Tibial nerve (tissue), 4 donors: ENCODE data around the gene RIPK4.

ENCODE experiments used
- EP300 ChIP-seq, 2 donors: sonication (generic); formaldehyde crosslinking; IDR thresholded peaks; one replicate each; pipeline ENCODE4 v1.6.1; 2017; ENCODE audit warnings: antibody characterized with exemption in 2 of 2, mild to moderate bottlenecking in 1 of 2
- POLR2A ChIP-seq, 2 donors: fragments of 450-650 bp; IDR thresholded peaks; one replicate each; pipeline ENCODE4 v1.6.1; 2017; ENCODE audit warnings: antibody characterized with exemption in 2 of 2, mild to moderate bottlenecking in 2 of 2, moderate library complexity in 2 of 2
- TF ChIP-seq, protein P1 (sequence below), 5 experiments: fragments of 200-600 bp in 3 of 5; fragments of 450-650 bp in 2 of 5; sonication (generic) in 3 of 5; IDR thresholded peaks; one replicate each; pipeline ENCODE4 v1.5.1; 2016 to 2019; ENCODE audit warnings: antibody characterized with exemption in 5 of 5, mild to moderate bottlenecking in 3 of 5, moderate library complexity in 2 of 5

DNA sequence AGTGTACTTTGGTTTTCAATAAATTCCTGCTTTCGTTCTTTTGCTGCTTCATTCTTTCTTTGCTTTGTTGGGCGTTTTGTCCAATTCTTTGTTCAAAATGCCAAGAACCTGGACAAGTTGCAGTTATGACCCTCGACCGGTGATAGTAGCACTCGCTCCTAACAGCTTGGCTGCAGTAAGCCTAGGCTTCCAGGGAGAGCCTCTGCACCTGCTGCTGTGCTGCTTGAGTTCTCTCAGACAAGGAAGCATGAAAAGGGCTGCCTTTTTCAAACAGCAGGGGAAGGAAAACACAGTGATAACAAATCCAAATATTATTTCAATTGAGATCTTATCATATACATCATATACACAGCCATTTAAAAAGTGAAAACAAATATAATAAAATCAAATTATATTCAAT is 12.8 kb upstream of the RIPK4 start:
- TF ChIP-seq, protein P1, sequence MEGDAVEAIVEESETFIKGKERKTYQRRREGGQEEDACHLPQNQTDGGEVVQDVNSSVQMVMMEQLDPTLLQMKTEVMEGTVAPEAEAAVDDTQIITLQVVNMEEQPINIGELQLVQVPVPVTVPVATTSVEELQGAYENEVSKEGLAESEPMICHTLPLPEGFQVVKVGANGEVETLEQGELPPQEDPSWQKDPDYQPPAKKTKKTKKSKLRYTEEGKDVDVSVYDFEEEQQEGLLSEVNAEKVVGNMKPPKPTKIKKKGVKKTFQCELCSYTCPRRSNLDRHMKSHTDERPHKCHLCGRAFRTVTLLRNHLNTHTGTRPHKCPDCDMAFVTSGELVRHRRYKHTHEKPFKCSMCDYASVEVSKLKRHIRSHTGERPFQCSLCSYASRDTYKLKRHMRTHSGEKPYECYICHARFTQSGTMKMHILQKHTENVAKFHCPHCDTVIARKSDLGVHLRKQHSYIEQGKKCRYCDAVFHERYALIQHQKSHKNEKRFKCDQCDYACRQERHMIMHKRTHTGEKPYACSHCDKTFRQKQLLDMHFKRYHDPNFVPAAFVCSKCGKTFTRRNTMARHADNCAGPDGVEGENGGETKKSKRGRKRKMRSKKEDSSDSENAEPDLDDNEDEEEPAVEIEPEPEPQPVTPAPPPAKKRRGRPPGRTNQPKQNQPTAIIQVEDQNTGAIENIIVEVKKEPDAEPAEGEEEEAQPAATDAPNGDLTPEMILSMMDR (IDR thresholded peaks at IDR 0.05), result no peak
- TF ChIP-seq EP300 (IDR thresholded peaks at IDR 0.05) (no peak), POLR2A (IDR thresholded peaks at IDR 0.05) (no peak)
